HG03342 (cell line): Measurements from ENCODE around the gene DDX41.

ENCODE experiments used
- ATAC-seq: cut with Tn5 transposase; IDR thresholded peaks from one replicate; pipeline ENCODE4 v1.9.1; 2021; ENCODE audit warnings: mild to moderate bottlenecking, moderate library complexity; ENCODE audit not compliant: unreplicated experiment

Gene DDX41

GRCh38 chr5:177514541-177514940 lies 2.2 kb downstream of the DDX41 start:
- no peak for ATAC-seq

GRCh38 chr5:177513500-177513899 lies 3.3 kb downstream of the DDX41 start:
- ATAC-seq: no peak

DNA sequence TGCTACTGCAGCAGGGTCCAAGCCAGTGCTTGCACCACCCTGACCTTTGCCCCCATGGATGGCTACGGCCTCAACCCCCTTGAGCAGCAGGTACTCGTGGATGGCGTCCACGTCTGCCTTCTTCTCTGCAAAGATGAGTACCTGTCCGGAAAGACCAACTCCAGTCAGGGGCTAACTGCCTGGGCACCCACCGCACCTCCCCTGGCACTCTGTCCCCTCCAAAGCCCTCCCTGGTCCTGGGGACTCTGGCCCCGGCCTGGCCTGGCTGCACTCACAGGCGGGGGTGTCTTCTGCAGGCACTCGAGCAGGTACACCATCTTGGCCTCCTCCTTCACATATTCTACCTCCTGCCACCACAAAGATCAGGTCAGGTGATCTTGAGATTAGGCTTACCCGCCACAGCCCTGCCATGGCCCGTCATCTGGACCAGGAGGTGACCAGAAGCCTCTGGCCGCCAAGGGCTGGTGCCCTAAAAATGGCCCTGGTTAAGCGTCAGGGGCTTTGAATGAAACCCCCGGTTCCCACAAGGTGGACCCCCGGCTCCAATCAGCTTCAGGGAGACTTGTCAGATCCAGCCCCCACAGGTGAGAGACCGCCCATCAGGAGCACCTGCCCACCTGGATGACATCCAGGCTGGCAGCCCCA lies 3.9 kb downstream of the DDX41 start:
- ATAC-seq: no peak

- ATAC-seq: no peak
These were observed 4.7 kb downstream of the DDX41 start for GRCh38 chr5:177511796-177512675.

DNA sequence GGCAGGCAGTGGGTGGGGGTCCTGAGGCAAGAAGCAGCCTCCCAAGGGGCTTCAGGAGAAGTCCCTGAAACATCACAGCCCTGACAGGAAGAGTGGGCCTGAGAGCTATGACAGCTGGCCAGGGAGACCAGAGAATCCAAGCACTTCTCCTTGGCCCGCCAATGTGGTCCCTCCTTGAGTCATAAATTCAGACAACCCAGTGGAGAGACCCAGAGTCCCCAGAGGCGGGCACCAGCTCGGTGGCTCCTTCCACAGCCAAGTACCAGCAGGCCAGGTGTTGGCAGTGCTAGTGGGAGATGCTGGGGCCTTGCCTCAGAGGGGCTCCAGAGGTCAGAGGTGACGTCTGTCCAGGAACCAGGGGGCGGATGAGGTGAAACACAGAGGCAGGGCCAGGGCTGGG lies 5.6 kb downstream of the DDX41 start:
- ATAC-seq: no peak

DNA sequence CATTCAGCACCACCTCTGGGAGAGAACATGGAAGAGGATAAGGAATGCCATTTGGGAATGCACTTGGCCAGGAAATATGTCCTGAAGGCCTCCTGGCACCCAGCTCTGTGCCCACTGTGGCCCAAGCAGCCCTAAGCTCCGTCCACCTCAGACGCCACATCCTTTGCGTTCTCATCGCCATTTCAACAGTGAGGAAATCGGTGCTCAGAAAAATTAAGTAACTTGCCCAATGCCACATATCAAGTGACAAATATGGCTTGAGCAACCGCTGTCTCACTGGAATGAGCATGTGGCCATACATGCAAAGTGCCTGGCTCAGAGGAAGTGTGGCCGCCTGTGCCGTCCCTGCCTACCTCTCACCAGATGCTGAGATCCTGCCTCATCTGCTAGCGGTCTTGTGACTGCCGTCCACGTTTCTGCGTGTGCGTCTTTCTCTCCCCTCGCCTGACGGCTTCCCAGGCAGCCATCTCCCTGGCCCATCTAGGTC lies 6.2 kb downstream of the DDX41 start:
- peak; percentile 41 for ATAC-seq

DNA sequence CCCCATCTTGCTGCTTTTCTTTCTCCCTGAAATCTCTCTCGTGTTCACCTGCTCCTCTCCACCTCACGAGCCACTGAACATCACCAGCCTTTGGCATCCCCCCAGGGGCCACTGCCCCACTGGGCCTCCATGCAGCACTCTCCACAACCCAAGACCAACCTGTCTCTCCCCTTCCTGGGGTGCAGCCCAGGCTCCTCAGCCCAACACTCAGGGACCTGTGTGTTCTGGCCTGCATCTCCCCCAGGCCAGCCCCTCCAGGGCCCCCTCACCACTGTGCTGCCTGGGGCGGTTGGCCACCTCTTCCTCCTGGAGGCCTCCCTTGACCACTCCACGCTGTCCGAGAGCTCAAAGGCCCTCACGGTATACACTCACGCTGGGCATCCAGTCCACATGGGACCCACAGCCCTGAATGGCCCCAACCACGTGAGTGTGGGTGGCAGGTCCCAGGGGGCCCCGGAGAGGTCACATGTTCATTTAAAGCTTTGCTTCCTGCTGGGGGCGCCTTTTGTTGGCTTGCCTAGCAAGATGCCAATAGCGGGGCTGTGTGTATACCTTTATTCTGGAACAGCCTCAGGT lies 6.7 kb downstream of the DDX41 start:
- peak; percentile 53 for ATAC-seq

DNA sequence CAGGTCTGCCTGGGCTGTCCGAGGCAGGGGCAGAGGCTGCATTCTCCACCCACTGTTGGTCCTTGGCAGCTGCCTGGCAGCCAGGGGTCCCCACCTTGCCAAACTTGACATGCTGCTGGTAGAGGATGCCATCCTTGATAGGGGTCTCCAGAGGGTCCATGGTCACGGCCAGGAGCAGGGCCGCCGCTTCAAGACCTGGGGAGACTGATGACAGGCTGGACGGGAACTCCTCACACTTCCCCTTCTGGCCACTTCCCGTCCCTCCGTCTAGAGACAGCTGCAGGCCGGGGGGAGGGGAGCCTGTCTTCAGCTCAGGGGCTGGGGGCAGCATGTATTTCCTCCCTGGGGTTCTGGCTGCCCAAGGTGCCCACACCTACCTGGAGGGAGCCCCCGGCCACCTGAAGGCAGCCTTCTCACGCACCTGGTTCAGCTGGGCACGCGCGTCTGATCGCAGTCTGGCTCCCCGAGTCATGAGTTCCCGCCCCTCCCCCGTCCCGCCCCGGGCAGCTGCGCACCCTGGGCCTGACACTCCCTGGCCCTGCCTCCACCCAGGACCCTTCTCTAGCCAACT lies 7.3 kb downstream of the DDX41 start, which contains the start of gene DOK3:
TSS of gene DOK3 (minus strand) at position 446 of the 571 bp plus-strand sequence. CDS start at position 160, 286 bp downstream.
- ATAC-seq: no peak

GRCh38 chr5:177508837-177509236 lies 7.9 kb downstream of the DDX41 start:
- ATAC-seq: no peak

DNA sequence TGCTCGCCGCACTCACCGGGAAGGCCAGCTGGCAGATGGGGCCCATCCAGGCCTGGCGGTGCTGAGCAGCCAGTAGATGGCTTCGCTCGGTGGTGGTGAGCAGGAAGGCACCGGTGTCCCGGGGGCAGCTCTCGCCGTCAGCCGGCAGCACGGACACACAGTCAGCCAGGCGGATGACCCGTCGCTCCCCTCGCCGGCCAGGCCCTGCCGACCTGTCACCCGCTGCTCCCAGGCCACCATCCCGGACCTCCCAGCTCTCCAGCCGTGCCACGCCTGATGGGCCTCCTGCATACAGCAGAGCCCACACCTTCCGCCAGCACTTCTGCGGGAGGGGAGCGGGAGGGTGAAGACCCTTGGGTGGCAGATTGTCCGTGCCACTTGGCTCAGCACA lies 8.5 kb downstream of the DDX41 start:
- ATAC-seq: no peak

DNA sequence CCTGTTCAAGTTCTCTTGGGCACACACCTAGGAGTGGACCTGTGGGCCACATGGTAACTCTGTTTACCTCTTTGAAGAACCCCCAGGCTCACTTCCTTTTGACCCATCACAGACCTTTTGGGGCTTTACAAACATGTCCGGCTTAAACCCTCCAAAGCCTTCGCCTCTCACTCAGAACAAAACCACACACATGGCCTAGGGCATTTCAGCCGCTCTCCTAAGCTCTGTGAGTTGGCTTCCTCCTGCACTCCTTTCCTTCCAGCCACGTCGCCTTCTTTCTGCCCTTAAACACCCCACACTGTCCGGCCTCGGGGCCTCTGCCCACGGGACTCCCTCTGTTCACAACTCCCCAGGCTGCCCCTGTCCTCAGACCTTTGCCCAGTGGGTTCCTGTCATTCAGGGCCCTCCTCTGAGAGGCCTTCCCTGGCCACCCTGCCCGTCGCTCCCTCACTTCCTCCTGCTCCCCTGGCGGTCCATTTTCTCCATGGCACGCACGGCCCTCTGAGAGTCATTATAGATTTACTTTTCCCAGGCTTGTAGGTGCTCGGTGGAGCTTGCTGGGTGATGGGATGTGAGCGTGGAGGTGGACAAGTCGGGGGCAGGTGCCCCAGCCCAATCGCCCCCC lies 9.1 kb downstream of the DDX41 start:
- ATAC-seq: no peak

GRCh38 chr5:177507165-177507564 lies 9.6 kb downstream of the DDX41 start:
- no peak for ATAC-seq

- no peak for ATAC-seq
These were observed 11.7 kb downstream of the DDX41 start for GRCh38 chr5:177505075-177505474.

GRCh38 chr5:177504086-177505056 lies 12.4 kb downstream of the DDX41 start:
- ATAC-seq: no peak

GRCh38 chr5:177503351-177504085 lies 13.2 kb downstream of the DDX41 start:
- ATAC-seq: no peak

DNA sequence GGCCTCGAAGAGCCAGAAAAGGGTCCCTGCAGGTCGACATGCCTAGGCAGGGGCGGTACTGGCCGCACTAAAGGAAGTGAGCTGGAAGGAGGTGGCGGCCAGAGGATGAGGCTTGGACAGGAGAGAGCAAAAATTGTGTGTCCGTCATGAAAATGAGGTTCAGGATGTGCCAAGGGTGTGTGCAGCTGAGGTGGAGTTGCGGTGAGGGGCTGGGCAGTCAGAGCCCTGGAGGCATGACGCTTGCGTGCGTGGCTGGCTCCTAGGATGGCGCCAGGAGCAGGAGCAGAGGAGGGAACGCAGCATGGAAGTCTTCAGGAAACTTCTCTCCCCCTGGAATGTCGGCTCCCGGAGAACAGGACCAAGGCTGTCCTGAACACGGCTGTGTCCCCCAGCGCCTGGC lies 13.9 kb downstream of the DDX41 start:
- ATAC-seq: no peak

GRCh38 chr5:177501874-177502678 lies 14.7 kb downstream of the DDX41 start:
- ATAC-seq: no peak
